Keratinocyte (primary cell): Measurements from ENCODE around the gene RPS18.

Source experiments
- CTCF ChIP-seq, 3 experiments: IDR thresholded peaks in 1 of 3; conservative IDR thresholded peaks in 1 of 3; optimal IDR thresholded peaks in 1 of 3; 2 replicates in 2 of 3; 3 replicates in 1 of 3; pipeline versions ENCODE3 to v1.5.1; 2011; ENCODE audit warnings: low read length in 3 of 3, mild to moderate bottlenecking in 3 of 3, moderate library complexity in 2 of 3, control low read depth in 1 of 3, inconsistent platforms in 1 of 3; ENCODE audit not compliant: insufficient read depth in 2 of 3; ENCODE audit errors: extremely low read depth in 1 of 3
- EZH2 ChIP-seq: IDR thresholded peaks from one replicate; pipeline ENCODE4 v1.6.1; 2012; ENCODE audit warnings: inconsistent platforms, mild to moderate bottlenecking, low read length, moderate library complexity

- no peak for TF ChIP-seq EZH2
- TF ChIP-seq CTCF (optimal IDR thresholded peaks at IDR 0.05 in 1 of 3, IDR thresholded peaks at IDR 0.05 in 1 of 3, conservative IDR thresholded peaks at IDR 0.05 in 1 of 3; ENCODE audit: extremely low read depth in 1 of 3, insufficient read depth in 2 of 3, low read length in 3 of 3): no peak
Measured at GRCh38 chr6:33315793-33316602, 44.1 kb downstream of the RPS18 start.
